RPMI7951 (cell line): ENCODE results near the gene SH2D7. TPM values are rescaled to one million over a fixed set of nuclear protein-coding genes. Genes with fewer than 3 reads are reported as not detected.
A peak's percentile ranks its signal among the peaks of the same experiment; 100 is the strongest.

Experiments
- DNase-seq: peaks from one replicate; pipeline ENCODE4 v3.0.0-alpha.2; 2012; ENCODE audit warnings: low read depth
- total RNA-seq: library from RNA; depleted of rRNA; stranded (reverse); fragments of >200 nt; shearing (Covaris generic); gene quantifications from 2 replicates; pipeline ENCODE4 v1.2.3, GENCODE V29; 2014

Gene SH2D7
- total RNA-seq, 1 experiment from 2014 or later = not detected

- DNase-seq = no peak
Measured at GRCh38 chr15:78077871-78078210, 14.5 kb upstream of the SH2D7 start.

GRCh38 chr15:78079298-78080087, 12.9 kb upstream of the SH2D7 start:
- no peak for DNase-seq

GRCh38 chr15:78080088-78080460, 12.3 kb upstream of the SH2D7 start:
- no peak for DNase-seq

- peak; percentile 52 for DNase-seq
Measured at GRCh38 chr15:78082106-78082742, 10.1 kb upstream of the SH2D7 start.

- DNase-seq = no peak
Measured at GRCh38 chr15:78082743-78083110, 9.6 kb upstream of the SH2D7 start.

- DNase-seq = no peak
Measured at GRCh38 chr15:78083186-78083585, 9.2 kb upstream of the SH2D7 start.

- DNase-seq = no peak
Measured at GRCh38 chr15:78083687-78084448, 8.5 kb upstream of the SH2D7 start.

- DNase-seq = no peak
Measured at GRCh38 chr15:78084449-78084750, 8.0 kb upstream of the SH2D7 start.

- no peak for DNase-seq
Measured at GRCh38 chr15:78085928-78086327, 6.4 kb upstream of the SH2D7 start.

GRCh38 chr15:78087951-78088772, 4.2 kb upstream of the SH2D7 start:
- DNase-seq = no peak

- no peak for DNase-seq
Measured at GRCh38 chr15:78088773-78089080, 3.6 kb upstream of the SH2D7 start.

GRCh38 chr15:78090422-78091063, 1.8 kb upstream of the SH2D7 start:
- no peak for DNase-seq

GRCh38 chr15:78093242-78094020, 1.1 kb downstream of the SH2D7 start:
- peak; percentile 94 for DNase-seq

GRCh38 chr15:78097667-78098066, 5.3 kb downstream of the SH2D7 start:
- no peak for DNase-seq

- no peak for DNase-seq
Measured at GRCh38 chr15:78098131-78098755, 5.9 kb downstream of the SH2D7 start.

GRCh38 chr15:78100886-78101285, 8.5 kb downstream of the SH2D7 start:
- no peak for DNase-seq

GRCh38 chr15:78101423-78102105, 9.2 kb downstream of the SH2D7 start:
- no peak for DNase-seq

GRCh38 chr15:78102211-78102610, 9.8 kb downstream of the SH2D7 start:
- no peak for DNase-seq

GRCh38 chr15:78102741-78103140, 10.4 kb downstream of the SH2D7 start:
- no peak for DNase-seq
